ENCODE results near the gene GALNS. TPM values are rescaled to one million over a fixed set of nuclear protein-coding genes. Genes with fewer than 3 reads are reported as not detected.

The GALNS gene
- total and polyA plus RNA-seq, 2 of the 13 experiments (the other 11 are each of a cell fraction or from before 2014, with no cell fraction given) = 9.2 to 9.8 TPM

DNA sequence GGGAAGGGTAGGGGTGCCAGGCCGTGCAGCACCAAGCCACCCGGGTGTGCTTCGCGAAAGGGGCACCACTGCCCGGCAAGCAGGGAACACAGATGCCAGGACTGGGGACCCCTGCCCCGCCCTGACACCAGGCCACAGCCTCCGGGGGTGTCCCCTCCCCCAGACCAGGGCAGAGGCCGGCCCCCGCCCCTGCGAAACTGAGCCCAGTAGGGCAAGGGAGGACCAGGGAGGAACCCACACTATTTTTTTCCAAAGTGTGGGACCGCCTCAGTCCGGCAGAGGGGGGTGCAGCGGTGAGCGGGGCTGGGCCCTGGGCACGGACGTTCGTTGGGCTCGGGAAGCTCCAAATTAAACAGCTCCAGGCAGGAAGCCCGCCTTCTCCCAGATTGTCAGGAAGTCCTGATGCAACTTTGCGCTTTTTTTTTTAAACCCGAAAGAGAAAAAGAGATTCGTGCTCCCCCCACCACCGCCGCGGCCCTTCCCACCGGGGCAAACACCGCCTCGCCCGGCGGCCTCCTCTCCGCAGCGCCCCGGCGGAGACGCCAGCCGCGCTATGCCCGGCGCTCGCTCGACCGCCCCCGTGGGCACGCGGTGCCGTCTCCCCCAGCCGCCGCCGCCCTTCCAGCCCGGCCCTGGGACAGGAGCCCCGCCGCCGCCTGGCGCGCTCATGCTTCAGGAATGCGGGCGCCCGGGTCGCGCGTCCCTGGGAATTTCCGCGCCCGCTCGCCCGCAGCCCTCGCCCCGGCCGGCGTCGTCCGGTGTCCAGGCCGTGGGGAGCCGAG lies 72.5 kb downstream of the GALNS start (continued):
- TF ChIP-seq ZBTB26 (CRISPR knock-in tag; IDR thresholded peaks at IDR 0.05; ENCODE audit: borderline replicate concordance) (peak; percentile 60), GABPB1 (CRISPR knock-in tag; IDR thresholded peaks at IDR 0.05) (peak; percentile 46; the same call in 1 of the 2 replicates), RBM39 (IDR thresholded peaks at IDR 0.05; ENCODE audit: low read depth, low read length, poor library complexity, severe bottlenecking) (peak; percentile 3), ZNF747 (CRISPR knock-in tag; IDR thresholded peaks at IDR 0.05; ENCODE audit: borderline replicate concordance) (no peak), NCOA1 (CRISPR knock-in tag; IDR thresholded peaks at IDR 0.05) (no peak), KMT2B (CRISPR knock-in tag; IDR thresholded peaks at IDR 0.05) (peak; percentile 51; the same call in 1 of the 2 replicates), HNF1A (IDR thresholded peaks at IDR 0.05; ENCODE audit: low read depth) (no peak), HNF1A (CRISPR knock-in tag; IDR thresholded peaks at IDR 0.05; ENCODE audit: borderline replicate concordance) (0 out of 2 replicates have a peak, but pooled peaks have one; percentile 34), U2AF2 (IDR thresholded peaks at IDR 0.05; ENCODE audit: low read depth, low read length) (0 out of 2 replicates have a peak, but pooled peaks have one; percentile 28), U2AF1 (optimal IDR thresholded peaks at IDR 0.05; ENCODE audit: low read depth, low read length) (no peak), EZH2 (conservative IDR thresholded peaks at IDR 0.05; ENCODE audit: low read depth, low read length) (no peak), NFATC3 (CRISPR knock-in tag; IDR thresholded peaks at IDR 0.05) (no peak), CEBPG (CRISPR knock-in tag; IDR thresholded peaks at IDR 0.05) (peak; percentile 63), MXI1 (IDR thresholded peaks at IDR 0.05; ENCODE audit: borderline replicate concordance, low read depth, low read length) (peak; percentile 71; the same call in 1 of the 3 replicates), SAP130 (CRISPR knock-in tag; IDR thresholded peaks at IDR 0.05; ENCODE audit: low read depth) (peak; percentile 47; the same call in 1 of the 2 replicates), RNF2 (conservative IDR thresholded peaks at IDR 0.05; ENCODE audit: low read depth) (peak; percentile 65; the same call in 1 of the 2 replicates), ZNF740 (CRISPR knock-in tag; IDR thresholded peaks at IDR 0.05) (peak; percentile 74; the same call in 1 of the 2 replicates), HES4 (CRISPR knock-in tag; IDR thresholded peaks at IDR 0.05; ENCODE audit: borderline replicate concordance) (peak; percentile 76; the same call in 1 of the 2 replicates), ZNF543 (CRISPR knock-in tag; IDR thresholded peaks at IDR 0.05) (peak; percentile 34; the same call in 1 of the 2 replicates)
- TF ChIP-seq, protein P1, sequence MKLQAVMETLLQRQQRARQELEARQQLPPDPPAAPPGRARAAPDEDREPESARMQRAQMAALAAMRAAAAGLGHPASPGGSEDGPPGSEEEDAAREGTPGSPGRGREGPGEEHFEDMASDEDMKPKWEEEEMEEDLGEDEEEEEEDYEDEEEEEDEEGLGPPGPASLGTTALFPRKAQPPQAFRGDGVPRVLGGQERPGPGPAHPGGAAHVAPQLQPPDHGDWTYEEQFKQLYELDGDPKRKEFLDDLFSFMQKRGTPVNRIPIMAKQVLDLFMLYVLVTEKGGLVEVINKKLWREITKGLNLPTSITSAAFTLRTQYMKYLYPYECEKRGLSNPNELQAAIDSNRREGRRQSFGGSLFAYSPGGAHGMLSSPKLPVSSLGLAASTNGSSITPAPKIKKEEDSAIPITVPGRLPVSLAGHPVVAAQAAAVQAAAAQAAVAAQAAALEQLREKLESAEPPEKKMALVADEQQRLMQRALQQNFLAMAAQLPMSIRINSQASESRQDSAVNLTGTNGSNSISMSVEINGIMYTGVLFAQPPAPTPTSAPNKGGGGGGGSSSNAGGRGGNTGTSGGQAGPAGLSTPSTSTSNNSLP (IDR thresholded peaks at IDR 0.05; ENCODE audit: low read depth, low read length) = no peak
- TF ChIP-seq, protein P2, sequence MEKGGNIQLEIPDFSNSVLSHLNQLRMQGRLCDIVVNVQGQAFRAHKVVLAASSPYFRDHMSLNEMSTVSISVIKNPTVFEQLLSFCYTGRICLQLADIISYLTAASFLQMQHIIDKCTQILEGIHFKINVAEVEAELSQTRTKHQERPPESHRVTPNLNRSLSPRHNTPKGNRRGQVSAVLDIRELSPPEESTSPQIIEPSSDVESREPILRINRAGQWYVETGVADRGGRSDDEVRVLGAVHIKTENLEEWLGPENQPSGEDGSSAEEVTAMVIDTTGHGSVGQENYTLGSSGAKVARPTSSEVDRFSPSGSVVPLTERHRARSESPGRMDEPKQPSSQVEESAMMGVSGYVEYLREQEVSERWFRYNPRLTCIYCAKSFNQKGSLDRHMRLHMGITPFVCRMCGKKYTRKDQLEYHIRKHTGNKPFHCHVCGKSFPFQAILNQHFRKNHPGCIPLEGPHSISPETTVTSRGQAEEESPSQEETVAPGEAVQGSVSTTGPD (CRISPR knock-in tag; IDR thresholded peaks at IDR 0.05) = no peak
